Activated CD4-positive, alpha-beta T cell treated with anti-CD3 and anti-CD28 coated beads, Interleukin-2, amount 50 U/mL, for 48 hours (primary cell): ENCODE measurements around the gene FAM89B.
"Not testable (repeated sequence)": the region's sequence is repeated elsewhere in the genome, so short reads cannot be mapped to it uniquely, and the experiment has no call there.

ENCODE experiments used
- DNase-seq, 2 experiments: peaks; one replicate each; pipeline ENCODE4 v3.0.0-alpha.2; 2020

Gene FAM89B

DNA sequence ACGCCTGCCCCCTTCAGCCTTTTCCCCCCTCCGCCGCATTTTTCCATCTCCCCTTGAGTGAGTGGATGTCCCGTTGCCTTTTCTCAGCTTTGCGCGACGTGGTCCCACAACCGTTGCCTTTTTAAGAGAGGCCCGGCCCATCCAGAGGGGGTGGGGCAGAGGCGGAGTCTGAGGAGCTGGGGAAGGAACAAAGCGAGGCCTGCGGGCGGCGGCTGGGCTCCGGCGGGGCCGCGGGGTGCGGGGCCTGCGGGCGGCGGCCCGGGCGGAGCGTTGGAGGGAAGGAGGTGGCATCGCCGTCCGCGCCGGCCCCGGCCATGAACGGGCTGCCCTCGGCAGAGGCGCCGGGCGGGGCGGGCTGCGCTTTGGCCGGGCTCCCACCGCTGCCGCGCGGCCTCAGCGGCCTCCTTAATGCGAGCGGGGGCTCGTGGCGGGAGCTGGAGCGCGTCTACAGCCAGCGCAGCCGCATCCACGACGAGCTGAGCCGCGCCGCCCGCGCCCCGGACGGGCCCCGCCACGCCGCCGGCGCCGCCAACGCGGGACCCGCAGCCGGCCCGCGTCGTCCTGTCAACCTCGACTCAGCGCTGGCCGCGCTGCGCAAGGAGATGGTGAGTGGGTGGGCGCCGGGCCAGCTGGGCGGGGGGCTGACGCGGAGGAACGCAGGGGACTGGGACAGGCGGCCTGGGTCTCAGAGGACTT, at the start of gene FAM89B:
Gene FAM89B (plus strand): TSS at position 183 of the 696 bp plus-strand sequence. CDS start 132 bp downstream, at position 315.
- peak; percentile 93 to 95 for DNase-seq

GRCh38 chr11:65522718-65523630, 49.4 kb upstream of the FAM89B start:
- peak; percentile 29 to 40 for DNase-seq

DNA sequence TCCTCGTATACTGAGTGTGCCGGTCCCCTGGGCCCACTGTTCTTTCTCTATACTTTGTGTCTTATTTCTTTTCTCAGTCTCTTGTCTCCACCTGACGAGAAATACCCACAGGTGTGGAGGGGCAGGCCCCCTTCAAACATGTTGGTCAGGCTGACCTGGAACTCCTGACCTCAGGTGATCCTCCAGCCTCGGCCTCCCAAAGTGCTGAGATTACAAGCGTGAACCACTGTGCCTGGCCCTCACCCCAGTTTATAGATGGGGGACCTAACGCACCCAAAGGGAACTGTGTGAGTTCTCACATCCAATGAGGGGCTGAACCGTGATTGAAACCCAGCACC, 48.7 kb upstream of the FAM89B start:
- not testable (repeated sequence) for DNase-seq

- no peak for DNase-seq
Measured at GRCh38 chr11:65524014-65524740, 48.2 kb upstream of the FAM89B start.

DNA sequence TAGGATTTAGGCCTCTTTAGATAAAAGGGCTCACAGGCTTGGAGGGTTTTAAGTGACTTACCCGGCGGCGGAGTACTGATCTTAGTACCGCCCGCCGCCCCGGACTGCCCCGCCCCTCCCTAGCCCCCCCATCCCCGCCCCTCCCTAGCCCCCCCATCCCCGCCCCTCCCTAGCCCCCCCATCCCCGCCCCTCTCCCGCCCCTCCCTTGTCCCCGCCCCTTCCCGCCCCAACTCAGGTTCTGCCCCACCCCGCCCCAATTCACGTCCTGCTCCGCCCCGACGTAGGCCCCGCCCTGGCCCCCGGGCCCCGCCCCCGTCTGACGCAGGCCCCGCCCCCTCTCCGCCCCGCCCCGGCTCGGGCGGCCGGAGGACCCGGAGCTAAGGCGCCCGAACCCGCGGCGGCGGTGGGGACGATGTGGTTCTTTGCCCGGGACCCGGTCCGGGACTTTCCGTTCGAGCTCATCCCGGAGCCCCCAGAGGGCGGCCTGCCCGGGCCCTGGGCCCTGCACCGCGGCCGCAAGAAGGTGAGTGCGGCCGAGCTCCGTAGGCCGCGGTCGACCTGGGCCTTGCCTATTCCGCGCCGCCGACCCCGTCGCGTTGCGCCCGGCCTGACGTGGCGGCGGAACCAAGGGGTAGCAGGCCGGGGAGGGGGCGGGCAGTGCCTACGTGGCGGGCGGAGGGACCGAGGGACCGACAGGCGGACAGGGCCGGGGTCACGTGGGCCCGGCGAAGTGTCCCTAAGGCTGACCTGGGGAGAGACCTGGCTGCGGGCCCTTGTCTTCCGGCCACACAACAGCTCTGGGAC, 47.4 kb upstream of the FAM89B start, which contains the start of gene SCYL1:
Gene SCYL1 (plus strand): TSS at position 343 of the 805 bp plus-strand sequence. CDS start 71 bp downstream, at position 414.
- DNase-seq, result peak; percentile 74

DNA sequence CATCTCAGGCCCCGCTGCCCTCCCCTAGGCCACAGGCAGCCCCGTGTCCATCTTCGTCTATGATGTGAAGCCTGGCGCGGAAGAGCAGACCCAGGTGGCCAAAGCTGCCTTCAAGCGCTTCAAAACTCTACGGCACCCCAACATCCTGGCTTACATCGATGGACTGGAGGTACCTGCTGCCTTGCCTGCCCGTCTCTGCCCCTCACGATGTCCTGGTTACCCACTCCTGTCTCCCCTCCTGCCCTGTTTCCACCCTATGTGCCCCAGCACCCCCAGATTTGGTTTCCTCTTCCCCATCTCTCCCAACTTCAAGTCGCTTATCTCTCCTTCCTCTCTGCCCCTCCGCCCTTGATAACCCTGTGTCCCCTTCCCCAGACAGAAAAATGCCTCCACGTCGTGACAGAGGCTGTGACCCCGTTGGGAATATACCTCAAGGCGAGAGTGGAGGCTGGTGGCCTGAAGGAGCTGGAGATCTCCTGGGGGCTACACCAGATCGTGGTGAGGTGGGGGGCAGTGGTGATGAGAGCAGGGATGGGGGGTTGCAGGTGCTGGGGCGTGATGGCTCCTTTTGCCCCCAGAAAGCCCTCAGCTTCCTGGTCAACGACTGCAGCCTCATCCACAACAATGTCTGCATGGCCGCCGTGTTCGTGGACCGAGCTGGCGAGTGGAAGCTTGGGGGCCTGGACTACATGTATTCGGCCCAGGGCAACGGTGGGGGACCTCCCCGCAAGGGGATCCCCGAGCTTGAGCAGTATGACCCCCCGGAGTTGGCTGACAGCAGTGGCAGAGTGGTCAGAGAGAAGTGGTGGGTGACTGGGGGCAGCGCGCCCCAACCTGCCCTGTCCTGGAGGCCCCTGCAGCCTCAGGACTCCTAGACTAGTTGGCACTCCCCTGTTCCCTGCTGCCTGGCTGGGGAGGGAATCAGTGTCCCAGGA, 46.5 kb upstream of the FAM89B start:
- DNase-seq, result no peak

- DNase-seq, result no peak
Measured at GRCh38 chr11:65526744-65527143, 45.6 kb upstream of the FAM89B start.

DNA sequence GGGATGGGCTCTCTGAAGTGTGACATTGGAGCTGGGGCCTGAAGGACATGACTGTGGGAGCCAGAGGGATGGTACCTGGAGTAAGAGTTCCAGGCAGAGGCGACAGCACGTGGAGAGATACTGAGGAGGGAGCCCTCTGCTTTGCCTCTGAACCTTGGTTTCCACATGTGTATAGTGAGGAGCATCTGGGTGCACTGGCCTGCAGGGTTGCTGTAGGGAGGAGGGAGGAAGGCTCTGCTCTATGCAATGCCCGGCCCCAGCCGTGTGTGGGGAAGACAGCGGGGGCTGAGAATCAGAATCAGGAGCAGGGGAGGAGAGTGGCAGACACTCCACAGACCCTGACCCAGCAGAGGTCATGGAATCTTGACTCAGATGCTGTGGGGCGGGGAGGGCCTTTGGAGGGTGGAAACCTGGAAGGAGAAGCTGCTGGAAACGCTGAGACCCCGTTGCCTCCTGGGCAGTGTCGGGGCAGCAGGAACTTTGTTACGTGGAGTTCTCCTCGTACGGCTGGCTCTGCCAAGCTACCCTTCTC, 43.5 kb upstream of the FAM89B start:
- DNase-seq, result no peak

GRCh38 chr11:65529475-65530156, 42.7 kb upstream of the FAM89B start:
- DNase-seq, result no peak

DNA sequence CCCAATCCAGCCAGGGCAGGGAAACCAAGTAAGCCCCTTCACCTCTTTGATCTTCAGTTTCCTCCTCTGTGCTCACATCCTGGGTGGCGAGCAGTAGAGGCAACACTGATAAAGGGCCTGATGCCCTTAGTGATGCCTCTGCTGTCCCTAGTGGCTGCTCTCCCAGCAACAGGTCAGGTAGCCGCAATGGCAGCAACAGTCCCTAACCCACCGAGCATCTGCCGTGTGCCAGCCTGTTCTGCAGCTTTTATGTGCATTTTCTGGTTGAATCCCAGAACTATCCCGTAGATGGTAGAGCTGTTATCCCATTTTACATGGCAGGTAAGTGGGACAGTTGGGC, 42.2 kb upstream of the FAM89B start:
- DNase-seq, result no peak

DNA sequence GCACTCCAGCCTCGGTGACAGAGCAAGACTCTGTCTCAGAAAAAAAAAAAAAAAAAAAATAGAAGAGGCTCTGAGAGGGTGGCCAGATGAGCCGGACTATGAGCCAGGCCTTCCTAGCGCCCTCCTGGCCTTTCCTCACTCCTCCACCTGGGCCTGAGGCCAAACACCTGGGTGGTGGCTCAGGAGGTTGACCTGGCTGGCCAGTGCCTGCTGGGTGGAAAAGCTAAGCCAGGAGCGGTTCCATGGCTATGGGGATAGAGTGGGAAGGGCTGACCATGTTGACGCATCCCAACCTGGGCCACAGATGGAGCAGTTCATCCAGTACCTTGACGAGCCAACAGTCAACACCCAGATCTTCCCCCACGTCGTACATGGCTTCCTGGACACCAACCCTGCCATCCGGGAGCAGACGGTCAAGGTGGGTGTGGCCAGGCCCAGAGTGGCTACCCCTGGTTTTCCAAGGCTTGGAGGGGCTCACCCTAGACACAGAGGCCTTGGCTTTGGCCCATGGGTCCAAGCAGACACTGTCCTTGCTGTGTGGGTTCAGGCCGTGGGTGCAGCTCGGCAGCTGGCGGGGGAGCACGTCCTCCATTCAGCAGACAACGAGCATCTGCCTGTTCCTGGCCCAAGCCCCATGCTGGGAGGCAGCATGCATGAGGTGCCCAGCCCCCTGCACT, 39.8 kb upstream of the FAM89B start:
- DNase-seq, result no peak

DNA sequence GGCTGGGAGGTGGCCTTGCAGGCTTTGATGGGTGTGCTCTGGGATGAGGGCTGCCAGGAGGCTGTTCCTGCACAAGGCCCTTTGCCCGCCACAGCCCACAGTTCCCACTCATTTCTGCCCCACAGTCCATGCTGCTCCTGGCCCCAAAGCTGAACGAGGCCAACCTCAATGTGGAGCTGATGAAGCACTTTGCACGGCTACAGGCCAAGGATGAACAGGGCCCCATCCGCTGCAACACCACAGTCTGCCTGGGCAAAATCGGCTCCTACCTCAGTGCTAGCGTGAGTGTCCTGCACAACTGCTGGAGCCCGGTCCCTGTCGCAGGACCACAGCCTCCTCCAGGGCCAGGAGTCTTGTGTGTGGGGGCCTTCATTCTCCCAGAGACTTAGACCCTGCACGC, 37.2 kb upstream of the FAM89B start:
- no peak for DNase-seq

- no peak for DNase-seq
Measured at GRCh38 chr11:65536412-65537295, 35.7 kb upstream of the FAM89B start.

GRCh38 chr11:65537296-65537597, 35.1 kb upstream of the FAM89B start:
- no peak for DNase-seq

DNA sequence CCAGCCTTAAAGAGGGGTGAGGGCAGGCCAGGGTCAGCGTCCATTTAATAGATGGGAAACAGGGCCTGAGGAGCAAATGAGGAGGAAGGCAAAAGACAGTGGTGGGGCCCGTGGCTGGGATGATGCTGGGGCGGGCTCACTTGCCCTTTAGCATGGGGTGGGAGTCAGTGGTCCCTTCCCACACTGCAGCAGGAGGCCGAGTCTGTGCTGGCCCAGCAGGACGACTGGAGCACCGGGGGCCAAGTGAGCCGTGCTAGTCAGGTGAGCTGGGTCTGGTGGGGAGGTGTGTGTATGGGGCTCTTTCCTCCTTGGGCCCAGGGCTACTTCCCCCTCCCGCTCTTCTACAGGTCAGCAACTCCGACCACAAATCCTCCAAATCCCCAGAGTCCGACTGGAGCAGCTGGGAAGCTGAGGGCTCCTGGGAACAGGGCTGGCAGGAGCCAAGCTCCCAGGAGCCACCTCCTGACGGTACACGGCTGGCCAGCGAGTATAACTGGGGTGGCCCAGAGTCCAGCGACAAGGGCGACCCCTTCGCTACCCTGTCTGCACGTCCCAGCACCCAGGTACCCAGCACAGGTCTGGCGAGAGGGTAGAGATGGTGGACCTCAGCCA, 34.6 kb upstream of the FAM89B start:
- DNase-seq, result no peak

DNA sequence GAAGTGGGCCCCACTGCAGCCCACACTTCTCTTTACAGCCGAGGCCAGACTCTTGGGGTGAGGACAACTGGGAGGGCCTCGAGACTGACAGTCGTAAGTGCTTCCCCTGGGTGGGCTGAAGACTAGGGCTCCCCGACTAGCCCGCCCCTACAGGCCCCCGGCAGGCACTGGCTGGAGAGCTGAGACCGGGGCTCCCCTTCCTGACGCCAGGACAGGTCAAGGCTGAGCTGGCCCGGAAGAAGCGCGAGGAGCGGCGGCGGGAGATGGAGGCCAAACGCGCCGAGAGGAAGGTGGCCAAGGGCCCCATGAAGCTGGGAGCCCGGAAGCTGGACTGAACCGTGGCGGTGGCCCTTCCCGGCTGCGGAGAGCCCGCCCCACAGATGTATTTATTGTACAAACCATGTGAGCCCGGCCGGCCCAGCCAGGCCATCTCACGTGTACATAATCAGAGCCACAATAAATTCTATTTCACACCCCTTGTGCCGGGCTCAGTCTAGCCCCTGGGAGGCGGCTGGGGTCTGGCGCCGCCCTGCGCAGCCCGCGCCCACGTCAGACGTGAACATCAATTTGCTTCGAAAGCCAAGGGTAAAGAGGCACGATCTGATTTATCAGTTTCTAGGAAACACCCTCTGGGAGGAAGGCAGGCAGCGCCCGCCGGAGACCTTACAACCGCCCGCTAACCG, 34.0 kb upstream of the FAM89B start:
- DNase-seq, result no peak

DNA sequence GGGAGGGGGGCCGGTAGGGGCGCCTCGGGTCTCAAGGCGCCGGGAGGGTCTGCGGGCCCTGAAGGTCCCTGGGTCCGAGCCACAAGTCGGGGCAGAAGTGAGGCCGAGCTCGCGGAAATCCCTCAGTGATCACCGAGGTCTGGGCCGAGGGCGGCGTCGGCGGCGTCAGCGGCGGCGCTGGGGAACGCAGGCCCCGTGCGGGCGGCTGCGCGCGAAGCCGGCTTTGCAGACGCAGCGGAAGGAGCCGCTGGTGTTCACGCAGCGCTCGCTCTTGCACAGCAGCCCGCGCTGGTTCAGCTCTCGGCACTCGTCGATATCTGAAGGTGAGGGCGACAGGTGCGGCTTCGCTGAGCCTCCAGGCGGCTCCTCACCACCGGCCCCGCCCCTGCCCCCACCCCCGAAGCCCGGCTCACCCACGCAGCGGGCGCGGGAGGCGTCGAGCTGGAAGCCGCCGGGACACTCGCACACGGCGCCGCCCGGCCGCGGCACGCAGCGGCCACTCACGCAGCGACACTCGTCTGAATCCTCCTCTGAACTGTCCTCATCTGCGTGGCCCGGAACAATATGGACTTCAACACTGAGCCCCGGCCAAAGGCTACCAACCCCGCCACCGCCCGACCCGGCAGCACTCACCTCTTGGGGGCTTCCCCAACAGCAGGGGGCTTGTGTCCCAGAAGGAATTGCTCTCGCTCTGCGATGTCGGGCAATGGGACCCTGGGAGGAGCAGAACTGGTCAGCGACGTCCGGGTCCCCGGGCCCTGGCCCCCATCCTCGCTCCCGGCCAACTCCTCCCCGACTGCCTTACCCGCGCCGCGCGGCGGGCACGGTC, 33.2 kb upstream of the FAM89B start:
- no peak for DNase-seq
